HG03558 (cell line): ENCODE measurements around the gene COMMD1.
"Not testable (repeated sequence)": the region's sequence is repeated elsewhere in the genome, so short reads cannot be mapped to it uniquely, and the experiment has no call there.

Source experiments
- ATAC-seq: cut with Tn5 transposase; IDR thresholded peaks from one replicate; pipeline ENCODE4 v1.9.1; 2021; ENCODE audit warnings: moderate number of reproducible peaks; ENCODE audit not compliant: unreplicated experiment; ENCODE audit errors: extremely low read depth

COMMD1 gene

GRCh38 chr2:62118160-62118559, 212.7 kb downstream of the COMMD1 start:
- no peak for ATAC-seq

DNA sequence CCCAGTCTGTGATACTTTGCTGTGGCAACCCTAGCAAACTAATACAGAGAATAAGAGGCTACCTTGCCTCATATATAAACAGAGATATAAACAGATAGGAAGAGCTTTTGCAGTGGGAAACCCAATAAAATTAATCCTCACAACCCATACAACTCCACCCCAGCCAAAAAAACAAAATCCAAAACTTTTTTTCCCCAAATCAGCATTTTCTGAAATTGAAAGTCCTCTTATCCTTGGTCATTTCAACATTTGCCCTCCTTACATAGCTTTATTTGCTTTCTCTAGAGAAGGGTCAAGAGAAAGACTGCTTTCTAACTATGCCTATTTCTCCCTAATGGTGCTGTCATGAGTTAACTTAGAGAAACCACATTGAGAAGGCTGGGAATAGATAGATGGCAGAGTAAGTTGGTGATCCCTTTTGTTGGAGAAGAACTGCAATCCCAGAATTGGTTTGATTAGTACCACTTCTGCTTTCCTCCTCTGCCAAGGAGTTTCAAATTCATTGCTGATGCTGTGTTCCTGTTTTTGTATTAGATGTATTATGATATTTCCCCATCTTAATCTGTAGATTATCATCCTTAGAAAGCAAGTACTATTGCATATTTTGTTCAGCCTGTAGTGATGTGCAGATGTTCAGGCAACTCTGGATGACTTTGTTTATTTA, 214.0 kb downstream of the COMMD1 start:
- no peak for ATAC-seq

DNA sequence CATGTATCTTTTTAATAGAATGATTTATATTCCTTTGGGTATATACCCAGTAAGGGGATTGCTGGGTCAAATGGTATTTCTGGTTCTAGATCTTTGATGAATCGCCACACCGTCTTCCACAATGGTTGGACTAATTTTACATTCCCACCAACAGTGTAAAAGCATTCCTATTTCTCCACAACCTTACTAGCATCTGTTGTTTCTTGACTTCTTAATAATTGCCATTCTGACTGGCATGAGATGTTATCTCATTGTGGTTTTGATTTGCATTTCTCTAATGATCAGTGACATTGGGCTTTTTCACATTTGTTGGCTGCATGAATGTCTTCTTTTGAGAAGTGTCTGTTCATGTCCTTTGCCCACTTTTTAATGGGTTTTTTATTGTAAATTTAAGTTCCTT, 220.8 kb downstream of the COMMD1 start:
- ATAC-seq = not testable (repeated sequence)

DNA sequence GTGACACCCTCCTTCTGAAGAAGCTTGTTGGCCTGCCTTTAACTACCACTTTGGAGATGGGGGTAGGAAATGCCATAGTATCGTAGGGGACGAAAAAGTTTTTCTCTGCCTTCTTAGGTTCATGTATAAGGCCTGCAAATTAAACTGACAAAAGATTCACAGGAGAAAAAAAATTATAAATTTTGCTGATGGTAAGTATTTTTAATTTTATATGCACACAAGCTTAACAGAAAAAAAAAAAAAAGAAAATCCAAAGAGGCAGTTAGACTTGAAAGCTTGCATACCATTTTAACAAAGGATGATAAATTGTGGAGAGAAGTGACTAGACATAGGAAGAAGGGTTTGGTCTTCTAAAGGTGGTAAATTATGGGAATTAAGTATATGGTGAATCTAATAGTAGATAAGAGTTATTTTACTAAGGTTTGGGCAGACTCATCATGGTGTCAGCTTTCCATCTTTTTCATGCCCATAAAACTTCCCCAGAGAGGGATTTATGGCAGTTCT, 227.9 kb downstream of the COMMD1 start:
- no peak for ATAC-seq

DNA sequence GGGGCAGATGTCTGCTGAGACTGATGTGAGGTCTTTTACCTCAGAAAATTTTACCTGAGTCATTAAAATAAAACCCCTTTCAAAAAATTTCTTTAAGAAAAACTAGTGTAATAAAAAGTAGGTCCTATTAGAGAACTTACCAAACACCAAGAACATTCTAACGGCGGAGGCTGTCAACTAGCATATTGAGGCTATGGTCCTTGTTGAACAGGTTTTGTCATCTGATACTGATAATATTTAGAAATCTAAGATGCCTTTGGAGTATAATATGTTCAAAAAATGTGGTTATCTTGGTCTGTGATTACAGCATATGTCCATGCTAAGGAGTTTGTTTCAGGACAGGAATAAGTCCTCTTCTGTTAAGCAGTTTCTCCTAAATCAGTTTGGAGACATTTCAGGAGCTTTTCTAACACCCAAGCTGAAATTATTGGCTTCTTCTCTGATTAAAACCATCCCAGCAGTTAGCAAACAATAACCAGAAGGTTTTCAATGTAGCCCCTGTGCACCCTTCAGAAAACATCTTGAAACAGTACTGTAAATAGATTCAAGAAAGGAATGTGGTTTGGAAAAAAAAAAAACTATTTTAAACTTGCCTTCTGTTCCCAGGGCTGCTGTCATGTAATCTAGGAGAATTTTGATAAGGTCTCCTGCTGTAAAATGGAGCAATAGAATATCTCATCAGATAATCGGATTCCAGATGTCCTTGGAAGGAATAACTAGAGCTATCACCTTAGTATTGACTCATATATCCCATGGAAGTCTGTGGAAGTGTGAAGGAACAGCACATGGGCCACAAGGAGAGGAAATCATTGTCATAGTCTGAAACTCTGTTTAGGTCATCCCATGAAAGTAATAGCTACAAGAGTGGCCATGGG, 231.7 kb downstream of the COMMD1 start:
- no peak for ATAC-seq

GRCh38 chr2:62140426-62141141, 235.1 kb downstream of the COMMD1 start:
- ATAC-seq = no peak

GRCh38 chr2:62141142-62141740, 235.8 kb downstream of the COMMD1 start:
- ATAC-seq = no peak

DNA sequence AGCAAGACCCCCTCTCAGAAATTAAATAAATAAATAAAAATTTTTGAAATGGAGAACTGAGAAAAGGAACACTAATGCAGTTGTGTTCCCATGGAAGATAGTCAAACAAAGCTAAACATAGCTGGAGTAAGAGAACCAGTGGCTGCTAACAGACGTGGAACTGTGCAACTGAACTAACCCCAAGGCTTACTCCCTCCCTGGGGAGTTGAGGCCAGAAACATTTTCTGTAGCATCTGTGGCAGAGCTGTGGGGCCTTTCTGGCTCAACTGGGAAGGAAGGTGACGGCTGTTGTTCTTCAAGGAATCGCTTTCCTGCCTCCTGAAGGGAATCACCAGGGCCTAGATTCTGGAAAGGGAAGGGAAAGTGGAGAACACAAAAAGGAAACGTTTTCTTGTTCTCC, 236.6 kb downstream of the COMMD1 start:
- no peak for ATAC-seq

DNA sequence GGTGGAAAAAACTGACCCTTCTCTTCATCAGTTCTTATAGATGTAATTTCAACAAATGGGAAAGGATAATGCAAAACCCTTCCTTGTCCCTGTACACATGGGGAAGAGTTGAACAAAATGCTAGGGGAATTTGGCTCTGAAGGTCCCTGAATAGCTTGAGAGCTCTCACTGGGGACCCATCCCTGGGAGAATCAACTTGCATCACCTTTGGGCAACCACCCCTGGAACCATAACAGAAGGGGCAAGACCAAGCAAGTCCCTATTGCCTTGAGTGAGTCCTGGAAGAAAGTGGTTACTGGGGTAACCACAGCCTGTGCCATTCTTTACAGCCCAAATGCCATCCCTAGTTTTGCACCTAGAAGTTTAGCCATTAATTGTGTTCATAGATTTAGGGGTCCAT, 238.2 kb downstream of the COMMD1 start:
- ATAC-seq = no peak

DNA sequence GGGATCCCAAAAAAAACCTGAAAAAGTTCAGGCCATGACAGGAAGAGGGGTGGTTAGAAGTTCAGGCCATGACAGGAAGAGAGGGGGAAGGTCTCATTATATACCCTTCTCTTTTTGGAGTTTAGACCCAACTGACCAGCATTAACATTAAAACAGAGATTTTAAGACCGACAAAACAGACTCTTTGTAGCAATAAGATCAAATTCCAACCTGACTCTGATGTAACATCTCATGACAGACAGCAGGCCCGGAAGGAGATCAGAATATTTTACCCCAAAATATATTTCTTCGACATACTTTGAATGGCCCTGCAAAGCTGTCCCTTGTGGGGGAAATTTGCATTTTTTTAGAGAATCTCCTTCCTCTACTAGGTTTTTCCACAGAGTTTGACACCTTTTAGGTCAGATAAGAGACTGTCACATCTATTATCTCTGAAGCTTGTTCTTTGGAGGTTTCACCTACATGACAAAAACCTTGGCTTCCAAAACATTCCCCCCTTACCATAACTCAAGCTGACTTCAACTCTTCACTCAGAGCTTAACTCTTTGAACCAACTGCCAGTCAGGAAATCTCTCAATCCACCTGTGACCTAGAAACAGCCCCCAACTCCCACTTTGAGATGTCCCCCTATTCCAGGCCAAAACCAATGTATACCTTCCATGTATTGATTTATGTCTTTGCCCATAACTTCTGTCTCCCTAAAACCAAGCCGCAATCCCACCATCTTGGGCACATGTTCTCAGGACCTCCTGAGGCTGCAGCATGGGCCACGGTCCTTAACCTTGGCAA, 239.4 kb downstream of the COMMD1 start:
- no peak for ATAC-seq

DNA sequence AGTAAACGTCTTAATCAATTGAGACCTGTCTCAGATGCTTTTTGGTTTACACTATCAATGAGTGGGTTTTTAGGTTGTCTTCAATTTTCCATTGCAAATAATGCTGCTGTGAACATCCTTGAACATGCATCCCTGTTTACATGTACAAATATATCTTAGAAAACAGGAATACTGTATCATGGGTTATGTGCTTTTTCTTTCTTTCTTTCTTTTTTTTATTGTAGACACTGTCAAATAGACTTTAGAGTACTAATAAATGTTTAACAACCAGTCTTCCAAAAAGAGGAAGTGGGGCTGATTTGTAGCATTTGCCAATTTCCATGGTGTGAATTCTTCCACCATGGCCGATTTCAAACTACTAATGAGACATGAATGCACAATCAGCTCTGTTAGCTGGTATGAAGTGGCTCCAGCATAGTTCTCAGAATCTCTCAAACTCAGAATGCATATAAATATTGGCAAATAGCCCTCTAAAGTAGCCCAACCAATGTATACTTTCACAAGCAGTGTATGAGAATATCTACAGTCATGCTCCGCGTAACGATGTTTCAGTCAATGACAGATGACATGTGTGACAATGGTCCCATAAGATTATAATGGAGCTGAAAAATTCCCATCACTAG, 240.1 kb downstream of the COMMD1 start:
- no peak for ATAC-seq

DNA sequence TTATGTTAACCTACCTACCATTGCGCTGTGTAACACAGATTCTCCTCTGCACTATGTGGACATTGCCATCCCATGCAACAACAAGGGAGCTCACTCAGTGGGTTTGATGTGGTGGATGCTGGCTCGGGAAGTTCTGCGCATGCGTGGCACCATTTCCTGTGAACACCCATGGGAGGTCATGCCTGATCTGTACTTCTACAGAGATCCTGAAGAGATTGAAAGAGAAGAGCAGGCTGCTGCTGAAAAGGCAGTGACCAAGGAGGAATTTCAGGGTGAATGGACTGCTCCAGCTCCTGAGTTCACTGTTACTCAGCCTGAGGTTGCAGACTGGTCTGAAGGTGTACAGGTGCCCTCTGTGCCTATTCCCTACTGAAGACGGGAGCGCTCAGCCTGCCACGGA, 241.3 kb downstream of the COMMD1 start:
- ATAC-seq = not testable (repeated sequence)

DNA sequence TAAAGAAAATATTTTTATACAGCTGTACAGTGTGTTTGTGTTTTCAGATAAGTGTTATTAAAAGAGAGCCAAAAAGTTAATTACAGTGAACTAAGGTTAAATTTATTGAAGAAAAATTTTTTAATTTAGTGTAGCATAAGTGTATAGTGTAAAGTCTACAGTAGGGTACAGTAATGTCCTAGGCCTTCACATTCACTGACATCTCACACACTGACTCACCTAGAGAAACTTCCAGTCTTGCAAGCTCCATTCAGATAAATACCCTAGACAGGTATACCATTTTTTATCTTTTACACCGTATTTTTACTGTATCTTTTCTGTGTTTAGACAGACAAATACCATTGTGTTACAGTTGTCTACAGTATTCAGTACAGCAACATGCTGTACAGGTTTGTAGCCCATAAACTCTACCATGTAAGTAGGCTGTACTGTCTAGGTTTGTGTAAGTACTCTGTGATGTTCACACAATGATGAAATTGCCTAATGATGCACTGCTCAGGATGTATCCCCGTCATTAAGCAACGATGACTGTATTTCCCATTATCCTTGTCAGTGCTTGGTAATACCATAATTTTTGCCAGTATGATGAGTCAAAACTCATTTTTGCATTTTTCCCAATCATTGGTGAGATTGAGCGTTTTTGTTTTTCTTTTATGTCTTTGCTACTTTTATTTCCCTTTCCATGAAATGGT, 242.3 kb downstream of the COMMD1 start:
- ATAC-seq = no peak

DNA sequence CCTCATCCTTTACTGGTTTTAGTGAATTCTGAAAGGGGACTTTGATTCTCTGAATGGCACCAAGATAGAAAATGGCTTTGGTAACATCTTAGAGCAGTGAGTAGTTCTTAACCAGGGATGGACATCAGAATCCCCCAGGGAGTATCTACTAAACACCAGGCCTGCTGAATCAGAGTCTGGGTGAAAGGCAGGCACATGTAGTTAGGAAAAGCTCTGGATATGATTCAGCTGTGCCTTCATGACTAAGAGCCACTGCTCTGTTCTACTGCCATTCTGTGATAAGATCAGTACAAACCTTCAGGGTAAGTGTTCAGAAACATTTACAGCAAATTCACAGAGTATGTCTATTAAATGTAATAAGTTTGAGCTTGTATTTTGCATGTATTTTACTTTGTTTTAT, 244.2 kb downstream of the COMMD1 start:
- no peak for ATAC-seq

DNA sequence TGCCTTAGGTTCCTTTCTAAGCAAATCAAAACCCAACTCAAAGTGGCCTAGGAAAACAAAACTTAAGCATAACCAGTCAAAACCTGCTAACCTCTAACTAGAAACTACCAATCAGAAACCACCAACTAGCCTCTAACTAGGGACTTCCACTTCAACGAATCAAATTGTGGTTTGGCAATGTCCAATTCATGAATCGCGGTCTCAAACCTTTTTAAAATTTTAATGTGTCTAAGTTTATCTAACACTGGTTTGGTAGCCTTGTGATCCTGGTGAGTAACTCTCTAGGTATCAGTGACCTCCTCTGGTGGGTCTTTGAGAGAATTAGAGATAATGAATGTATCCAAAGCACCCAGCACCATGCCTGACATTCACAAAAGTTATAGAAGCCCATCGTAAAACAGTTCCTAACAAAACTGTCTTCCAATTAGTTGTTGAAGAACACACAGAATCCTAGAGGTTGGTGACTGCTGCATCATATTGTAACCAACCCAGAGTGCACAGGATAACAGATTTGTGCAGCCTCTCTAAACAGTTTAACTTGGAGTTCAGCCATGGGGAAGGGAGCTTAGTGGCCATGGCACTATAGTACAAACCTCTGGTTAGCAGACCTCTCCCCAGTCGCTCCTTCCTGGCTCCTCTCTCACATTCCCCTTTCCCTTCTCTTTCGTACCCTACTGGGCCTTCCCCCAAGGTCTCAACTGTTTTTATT, 245.3 kb downstream of the COMMD1 start:
- no peak for ATAC-seq

- ATAC-seq = no peak
Observed at GRCh38 chr2:62151306-62151638, 245.8 kb downstream of the COMMD1 start.

DNA sequence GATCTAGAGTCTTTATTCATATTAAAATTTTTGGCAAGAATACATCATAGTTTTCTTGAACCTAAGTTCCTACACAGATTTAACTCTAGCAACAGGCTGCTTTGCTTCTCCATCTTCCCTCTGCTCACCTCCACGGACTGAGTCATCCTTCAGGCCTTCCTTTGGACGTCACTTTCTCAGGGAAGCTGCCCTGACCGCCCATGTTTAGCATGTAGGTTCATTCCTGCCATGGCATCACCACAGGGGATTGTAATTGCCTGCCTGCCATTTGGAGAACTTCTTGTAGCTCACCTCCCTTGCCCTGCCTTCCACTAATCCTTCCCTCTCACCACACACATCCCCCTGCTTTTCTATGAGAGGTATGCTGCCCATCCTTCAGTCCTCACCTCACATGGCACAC, 246.5 kb downstream of the COMMD1 start:
- no peak for ATAC-seq

GRCh38 chr2:62156861-62157496, 251.5 kb downstream of the COMMD1 start:
- no peak for ATAC-seq
